Sigmoid colon (tissue), 7 donors: Measurements from ENCODE around the gene SPINT1. TPM values are rescaled to one million over a fixed set of nuclear protein-coding genes. Genes with fewer than 3 reads are reported as not detected.

Source experiments
- DNase-seq: peaks from one replicate; pipeline ENCODE4 v3.0.0-alpha.2; 2019
- H3K27ac ChIP-seq, 4 donors: fragments of 200-600 bp; sonication (generic); one replicate each; pipeline ENCODE4 v1.5.1; 2016 to 2019; ENCODE audit warnings: mild to moderate bottlenecking in 1 of 4
- H3K27me3 ChIP-seq, 3 donors: fragments of 200-600 bp; sonication (generic); one replicate each; pipeline ENCODE4 v1.5.1; 2019; ENCODE audit warnings: mild to moderate bottlenecking in 1 of 3
- H3K36me3 ChIP-seq, 4 donors: fragments of 200-600 bp; sonication (generic); one replicate each; pipeline ENCODE4 v1.5.1; 2016 to 2019
- H3K4me1 ChIP-seq, 4 donors: fragments of 200-600 bp; sonication (generic); one replicate each; pipeline ENCODE4 v1.5.1; 2017 to 2019
- H3K4me3 ChIP-seq, 4 donors: fragments of 200-600 bp; sonication (generic); one replicate each; pipeline ENCODE4 v1.5.1; 2017 to 2019; ENCODE audit warnings: mild to moderate bottlenecking in 2 of 4, moderate library complexity in 1 of 4
- H3K9me3 ChIP-seq, 4 donors: fragments of 200-600 bp in 3 of 4; sonication (generic) in 3 of 4; one replicate each; pipeline versions ENCODE4 v1.5.1 to v1.6.1; 2013 to 2019
- EP300 ChIP-seq, 4 donors: sonication (generic); formaldehyde crosslinking; IDR thresholded peaks; one replicate each; pipeline ENCODE4 v1.6.1; 2017; ENCODE audit warnings: antibody characterized with exemption in 4 of 4
- POLR2A ChIP-seq, 2 donors: fragments of 450-650 bp; IDR thresholded peaks; one replicate each; pipeline ENCODE4 v1.6.1; 2016; ENCODE audit warnings: antibody characterized with exemption in 2 of 2, mild to moderate bottlenecking in 2 of 2, moderate library complexity in 2 of 2
- POLR2AphosphoS5 ChIP-seq, 4 donors: sonication (generic); formaldehyde crosslinking; IDR thresholded peaks; one replicate each; pipeline ENCODE4 v1.6.1; 2017; ENCODE audit warnings: antibody characterized with exemption in 4 of 4
- WGBS, 2 donors: extraction: QIAGEN DNeasy Blood & Tissue Kit; methylation state at CpG; one replicate each; pipeline ENCODE4 v1.1.7; 2013; 5-methylcytosine and 5-hydroxymethylcytosine counted together
- intact Hi-C: fragments of 100-400 bp; cut with DNase I; formaldehyde crosslinking; loops from one replicate; pipeline ENCODE4 v1.15.1; 2023
- polyA plus RNA-seq, 3 donors: library from polyadenylated mRNA; stranded (reverse); fragments of 200-250 nt; gene quantifications; one replicate each; pipeline ENCODE4 v1.2.3, GENCODE V29; 2013
- total RNA-seq, 4 donors: library from RNA; depleted of rRNA; stranded (reverse); fragments of >200 nt; gene quantifications; one replicate each; pipeline ENCODE4 v1.1.0, GENCODE V29; 2016
- TF ChIP-seq, protein P1 (sequence below), 4 experiments: fragments of 450-650 bp in 3 of 4; fragments of 200-600 bp in 1 of 4; IDR thresholded peaks; one replicate each; pipeline ENCODE4 v1.5.1; 2016 to 2019; ENCODE audit warnings: antibody characterized with exemption in 4 of 4, mild to moderate bottlenecking in 3 of 4, moderate library complexity in 2 of 4
- donor health status: healthy with polysubstance abuse.
- donor health status: Bipolar disorder and iron deficiency.
- donor health status: healthy.

SPINT1 gene
- total and polyA plus RNA-seq, 7 donors: 1.1 to 146 (median 3.8) TPM

DNA sequence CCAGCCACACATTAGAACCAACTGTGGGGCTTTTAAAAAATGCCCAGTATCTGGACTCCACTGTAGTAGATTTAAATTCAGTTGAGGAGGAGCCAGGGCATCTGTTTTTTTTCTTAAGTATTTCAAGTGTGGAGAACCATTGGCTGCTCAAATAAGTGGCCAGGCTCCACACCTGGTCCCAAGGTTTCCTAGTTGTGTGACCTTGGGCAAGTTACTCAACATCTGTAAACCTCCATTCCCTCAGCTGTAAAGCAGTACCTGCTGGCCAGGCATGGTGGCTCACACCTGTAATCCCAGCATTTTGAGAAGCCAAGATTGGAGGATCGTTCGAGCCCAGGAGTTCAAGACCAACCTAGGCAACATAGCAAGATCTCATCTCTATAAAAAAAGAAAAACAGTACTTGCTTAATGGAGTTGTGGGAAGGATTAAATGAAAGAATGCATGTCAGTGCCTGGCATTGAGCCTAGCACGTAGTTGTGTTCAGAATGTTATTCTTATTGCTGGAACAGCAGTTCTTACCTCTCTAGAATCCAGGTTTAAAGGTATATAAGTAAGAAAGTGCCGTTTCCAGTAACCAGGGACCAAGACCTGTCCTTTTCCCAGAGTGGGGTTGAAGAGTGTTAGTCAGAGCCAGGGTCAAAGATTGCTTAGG lies 17.3 kb upstream of the SPINT1 start:
- Histone ChIP-seq H3K4me1 (no peaks in the 10 kb centered on the region), H3K36me3 (no peaks in the 10 kb centered on the region), H3K4me3 (no peak overlapping the region), H3K9me3 (no peaks in the 10 kb centered on the region), H3K27ac (no peak overlapping the region), H3K27me3 (peaks cover 0 to 8% (median 0%) of the 10 kb centered on the region in 3 donors)
- no peak for TF ChIP-seq EP300 (IDR thresholded peaks at IDR 0.05)
- no peak for DNase-seq
- 64 to 84% methylated on average over 4 of the region's 4 CpGs for WGBS, 2 donors
- intact Hi-C loops: no loop called here

DNA sequence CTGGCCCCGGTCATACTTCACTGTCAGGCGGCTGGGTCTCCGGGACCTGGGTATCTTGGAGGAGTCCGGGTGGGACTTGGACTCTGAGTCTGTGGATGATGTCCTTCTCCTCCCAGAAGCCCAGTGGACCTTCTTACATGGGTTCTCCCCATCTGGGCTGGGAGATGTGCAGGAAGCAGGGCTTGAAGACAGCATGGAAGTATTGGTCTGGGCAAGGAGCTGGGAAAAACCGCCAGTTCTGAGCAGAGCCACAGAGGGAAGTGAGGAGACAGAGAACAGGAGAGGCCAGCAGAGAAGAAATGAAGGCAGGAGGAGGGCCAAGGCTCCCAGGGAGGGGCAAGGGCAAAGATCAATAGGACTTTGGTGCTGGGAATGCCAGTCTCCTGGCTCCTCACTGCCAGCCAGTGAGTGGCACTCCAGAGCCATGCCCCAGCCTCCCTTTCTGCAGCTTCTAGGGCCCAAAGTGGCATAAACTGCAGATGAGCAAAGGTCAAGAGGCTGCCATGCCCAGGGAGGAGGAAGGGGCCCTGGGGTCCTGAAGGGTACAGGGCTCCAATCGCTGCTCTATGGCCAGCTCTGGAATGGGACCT lies 15.3 kb upstream of the SPINT1 start, which contains the start of gene PPP1R14D:
PPP1R14D (minus strand) TSS at position 262 of the 590 bp plus-strand sequence; CDS start at position 195, 67 bp downstream.
- Histone ChIP-seq H3K27ac (no peak within 1 kb of the TSS), H3K36me3 (no peaks in the 10 kb centered on the region), H3K4me3 (peak within 1 kb of the TSS in 1 of 4 donors; percentile 9), H3K27me3 (peaks cover 0 to 8% (median 0%) of the 10 kb centered on the region in 3 donors), H3K9me3 (no peaks in the 10 kb centered on the region), H3K4me1 (no peaks in the 10 kb centered on the region)
- TF ChIP-seq POLR2A (IDR thresholded peaks at IDR 0.05) (peak in 1 of 2 donors; percentile 65), EP300 (IDR thresholded peaks at IDR 0.05) (no peak), POLR2AphosphoS5 (IDR thresholded peaks at IDR 0.05) (peak in 1 of 4 donors; percentile 42)
- TF ChIP-seq, protein P1, sequence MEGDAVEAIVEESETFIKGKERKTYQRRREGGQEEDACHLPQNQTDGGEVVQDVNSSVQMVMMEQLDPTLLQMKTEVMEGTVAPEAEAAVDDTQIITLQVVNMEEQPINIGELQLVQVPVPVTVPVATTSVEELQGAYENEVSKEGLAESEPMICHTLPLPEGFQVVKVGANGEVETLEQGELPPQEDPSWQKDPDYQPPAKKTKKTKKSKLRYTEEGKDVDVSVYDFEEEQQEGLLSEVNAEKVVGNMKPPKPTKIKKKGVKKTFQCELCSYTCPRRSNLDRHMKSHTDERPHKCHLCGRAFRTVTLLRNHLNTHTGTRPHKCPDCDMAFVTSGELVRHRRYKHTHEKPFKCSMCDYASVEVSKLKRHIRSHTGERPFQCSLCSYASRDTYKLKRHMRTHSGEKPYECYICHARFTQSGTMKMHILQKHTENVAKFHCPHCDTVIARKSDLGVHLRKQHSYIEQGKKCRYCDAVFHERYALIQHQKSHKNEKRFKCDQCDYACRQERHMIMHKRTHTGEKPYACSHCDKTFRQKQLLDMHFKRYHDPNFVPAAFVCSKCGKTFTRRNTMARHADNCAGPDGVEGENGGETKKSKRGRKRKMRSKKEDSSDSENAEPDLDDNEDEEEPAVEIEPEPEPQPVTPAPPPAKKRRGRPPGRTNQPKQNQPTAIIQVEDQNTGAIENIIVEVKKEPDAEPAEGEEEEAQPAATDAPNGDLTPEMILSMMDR (IDR thresholded peaks at IDR 0.05): no peak
- intact Hi-C loops: no loop called here
- DNase-seq: no peak
- whole genome bisulfite sequencing, 2 donors: 17 to 72% methylated on average over 6 of the region's 6 CpGs

DNA sequence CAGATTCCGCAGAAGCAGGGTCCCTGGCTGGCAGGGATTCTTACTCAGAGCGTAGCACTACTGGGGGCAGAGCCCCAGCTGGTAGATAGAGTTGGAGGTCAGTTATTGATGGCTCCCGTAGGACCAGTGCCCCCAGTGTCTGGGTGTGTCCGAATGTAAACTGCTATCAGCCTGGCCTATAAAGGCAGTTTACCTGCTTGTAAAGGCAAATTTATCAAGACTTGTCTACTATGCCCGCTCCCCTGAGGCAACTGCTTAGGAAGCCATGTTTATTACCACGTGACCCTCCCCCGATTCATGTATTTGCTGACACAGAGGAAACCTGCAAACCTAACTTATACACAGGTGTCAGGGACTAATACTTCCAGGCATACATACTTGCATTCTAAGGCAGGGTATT lies 14.7 kb upstream of the SPINT1 start:
- no peak for DNase-seq
- no peaks in the 10 kb centered on the region for H3K4me1 ChIP-seq

DNA sequence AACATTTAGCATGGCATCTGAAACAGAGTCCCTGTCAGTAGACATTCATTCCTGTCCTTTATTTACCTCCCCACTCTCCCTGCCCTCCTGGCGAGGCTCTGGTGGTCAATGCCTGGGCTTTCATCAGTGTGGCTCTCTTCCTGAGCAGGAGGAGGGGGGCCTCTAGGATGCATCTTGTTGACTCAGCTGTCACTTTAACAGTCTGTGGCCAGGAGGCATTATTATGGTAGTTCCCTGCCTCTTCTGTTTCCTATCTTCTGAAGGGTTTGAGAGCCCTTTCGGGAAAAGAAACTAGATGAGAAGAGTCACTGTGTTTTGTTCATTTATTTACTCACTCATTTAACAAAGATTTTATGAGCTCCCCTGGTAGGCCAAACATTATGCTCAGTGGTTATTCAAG lies 13.0 kb upstream of the SPINT1 start:
- Histone ChIP-seq H3K27me3 (peaks cover 0 to 3% (median 0%) of the 10 kb centered on the region in 3 donors), H3K4me1 (no peaks in the 10 kb centered on the region), H3K36me3 (no peaks in the 10 kb centered on the region), H3K9me3 (no peaks in the 10 kb centered on the region), H3K27ac (no peak overlapping the region), H3K4me3 (no peak overlapping the region)
- TF ChIP-seq POLR2AphosphoS5 (IDR thresholded peaks at IDR 0.05) (no peak), POLR2A (IDR thresholded peaks at IDR 0.05) (no peak), EP300 (IDR thresholded peaks at IDR 0.05) (no peak)
- TF ChIP-seq, protein P1 (IDR thresholded peaks at IDR 0.05): no peak
- no peak for DNase-seq
- intact Hi-C loops: no loop called here
- WGBS, 2 donors: 74% methylated on average over 2 of the region's 2 CpGs

More for the DNA sequence above, 14.7 kb upstream of the SPINT1 start:
- 15 to 68% methylated on average over 7 of the region's 7 CpGs for WGBS, 2 donors
- Histone ChIP-seq H3K27ac (no peak overlapping the region), H3K36me3 (no peaks in the 10 kb centered on the region), H3K9me3 (no peaks in the 10 kb centered on the region), H3K4me3 (no peak overlapping the region), H3K27me3 (peaks cover 0 to 8% (median 0%) of the 10 kb centered on the region in 3 donors)
- TF ChIP-seq POLR2AphosphoS5 (IDR thresholded peaks at IDR 0.05) (no peak), EP300 (IDR thresholded peaks at IDR 0.05) (no peak), POLR2A (IDR thresholded peaks at IDR 0.05) (no peak)
- TF ChIP-seq, protein P1 (IDR thresholded peaks at IDR 0.05): no peak
- intact Hi-C loops: no loop called here

DNA sequence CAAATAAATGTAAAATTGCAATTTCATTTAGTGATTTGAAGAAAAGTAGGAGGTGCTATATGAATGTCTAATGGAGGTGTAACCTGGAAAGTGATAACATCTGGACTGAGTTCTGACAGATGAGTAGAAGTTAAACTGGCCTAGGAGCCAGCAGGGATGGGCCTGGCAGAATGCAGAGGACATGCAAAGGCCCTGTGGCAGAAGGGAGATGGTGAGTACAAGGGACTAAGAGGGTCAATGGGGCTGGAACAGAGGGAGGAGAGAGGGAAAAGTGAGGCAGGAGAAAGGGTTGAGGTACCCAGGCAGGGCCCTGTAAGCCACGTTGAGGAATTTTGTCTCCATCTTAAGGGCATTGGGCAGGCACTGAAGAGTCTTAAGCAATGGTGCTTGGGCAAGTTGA lies 12.0 kb upstream of the SPINT1 start:
- TF ChIP-seq EP300 (IDR thresholded peaks at IDR 0.05) (no peak), POLR2AphosphoS5 (IDR thresholded peaks at IDR 0.05) (no peak), POLR2A (IDR thresholded peaks at IDR 0.05) (no peak)
- TF ChIP-seq, protein P1 (IDR thresholded peaks at IDR 0.05): no peak
- no peak overlapping the region for H3K27ac ChIP-seq
- no peak overlapping the region for H3K4me3 ChIP-seq
- no peak for DNase-seq
- peaks cover 0 to 3% (median 0%) of the 10 kb centered on the region in 3 donors for H3K27me3 ChIP-seq
- 85 to 87% methylated on average over 1 of the region's 1 CpG for WGBS, 2 donors
- H3K4me1 ChIP-seq: no peaks in the 10 kb centered on the region
- no peaks in the 10 kb centered on the region for H3K36me3 ChIP-seq
- no peaks in the 10 kb centered on the region for H3K9me3 ChIP-seq
- intact Hi-C loops: no loop called here
